ENCODE data around the gene BID. TPM values are rescaled to one million over a fixed set of nuclear protein-coding genes. Genes with fewer than 3 reads are reported as not detected.

The BID gene
- total RNA-seq, 1 donor from 2014 or later, result 36.4 TPM

DNA sequence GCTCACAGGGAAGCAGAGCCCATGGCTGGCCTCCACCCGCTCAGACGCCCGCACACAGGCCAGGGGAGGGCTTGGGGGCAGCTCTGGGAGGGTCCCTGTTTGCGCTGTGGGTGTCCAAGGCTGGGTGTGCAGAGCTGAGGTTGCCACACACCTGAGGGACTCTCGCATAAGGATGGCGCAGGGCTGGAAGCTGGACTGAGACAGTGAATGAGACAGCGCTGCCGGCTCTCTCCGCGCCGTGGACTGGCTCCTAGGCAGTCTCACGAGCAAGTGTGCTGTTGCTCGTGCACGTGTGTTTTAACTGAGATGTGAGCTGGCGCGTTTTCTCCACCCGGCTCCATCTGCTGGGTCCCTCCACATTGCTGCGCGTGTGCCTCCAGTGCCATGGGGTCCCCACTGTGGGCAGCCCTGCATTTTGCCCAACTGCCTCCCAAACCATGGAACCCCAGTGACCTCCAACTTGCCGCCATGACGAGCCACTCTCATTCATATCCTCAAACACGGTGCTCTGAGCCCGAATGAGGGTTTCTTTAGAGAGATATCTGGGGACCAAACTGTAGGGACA lies 4.2 kb upstream of the BID start:
- Mint-ChIP-seq H3K9me3 (no peaks in the 10 kb centered on the region), H3K27ac (no peak overlapping the region)

DNA sequence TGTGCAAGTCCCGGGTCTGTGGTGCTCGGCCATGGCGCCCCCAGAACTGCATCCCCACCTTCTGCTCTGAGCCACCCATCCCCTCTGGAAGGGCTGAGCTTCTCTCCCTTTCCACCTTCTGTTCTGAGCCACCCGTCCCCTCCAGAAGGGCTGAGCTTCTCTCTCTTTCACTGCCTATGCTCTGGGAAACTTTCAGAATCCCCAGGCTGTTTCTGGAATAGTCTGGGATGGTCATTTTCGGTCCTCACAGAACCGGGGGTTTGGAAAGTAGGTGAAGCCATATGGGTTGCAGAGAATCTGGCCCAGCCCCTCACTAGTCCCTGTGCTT lies 3.4 kb upstream of the BID start:
- no peak for DNase-seq (ENCODE audit: extremely low spot score, unreplicated experiment)
- peaks cover 33% of the 10 kb centered on the region for H3K4me1 Mint-ChIP-seq (ENCODE audit: unreplicated experiment)
- H3K9me3 Mint-ChIP-seq, result no peaks in the 10 kb centered on the region
- H3K27me3 Mint-ChIP-seq, result peaks cover 3% of the 10 kb centered on the region
- no peaks in the 10 kb centered on the region for H3K36me3 Mint-ChIP-seq
- no peak overlapping the region for H3K27ac Mint-ChIP-seq
- TF ChIP-seq, protein P1, sequence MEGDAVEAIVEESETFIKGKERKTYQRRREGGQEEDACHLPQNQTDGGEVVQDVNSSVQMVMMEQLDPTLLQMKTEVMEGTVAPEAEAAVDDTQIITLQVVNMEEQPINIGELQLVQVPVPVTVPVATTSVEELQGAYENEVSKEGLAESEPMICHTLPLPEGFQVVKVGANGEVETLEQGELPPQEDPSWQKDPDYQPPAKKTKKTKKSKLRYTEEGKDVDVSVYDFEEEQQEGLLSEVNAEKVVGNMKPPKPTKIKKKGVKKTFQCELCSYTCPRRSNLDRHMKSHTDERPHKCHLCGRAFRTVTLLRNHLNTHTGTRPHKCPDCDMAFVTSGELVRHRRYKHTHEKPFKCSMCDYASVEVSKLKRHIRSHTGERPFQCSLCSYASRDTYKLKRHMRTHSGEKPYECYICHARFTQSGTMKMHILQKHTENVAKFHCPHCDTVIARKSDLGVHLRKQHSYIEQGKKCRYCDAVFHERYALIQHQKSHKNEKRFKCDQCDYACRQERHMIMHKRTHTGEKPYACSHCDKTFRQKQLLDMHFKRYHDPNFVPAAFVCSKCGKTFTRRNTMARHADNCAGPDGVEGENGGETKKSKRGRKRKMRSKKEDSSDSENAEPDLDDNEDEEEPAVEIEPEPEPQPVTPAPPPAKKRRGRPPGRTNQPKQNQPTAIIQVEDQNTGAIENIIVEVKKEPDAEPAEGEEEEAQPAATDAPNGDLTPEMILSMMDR (conservative IDR thresholded peaks at IDR 0.05), result no peak
- H3K4me3 Mint-ChIP-seq, result no peak overlapping the region

More for the DNA sequence above, 4.2 kb upstream of the BID start:
- Mint-ChIP-seq H3K4me1 (ENCODE audit: unreplicated experiment) (peaks cover 27% of the 10 kb centered on the region), H3K36me3 (no peaks in the 10 kb centered on the region), H3K4me3 (no peak overlapping the region), H3K27me3 (peaks cover 3% of the 10 kb centered on the region)
- no peak for DNase-seq (ENCODE audit: extremely low spot score, unreplicated experiment)
- TF ChIP-seq, protein P1 (conservative IDR thresholded peaks at IDR 0.05), result no peak

DNA sequence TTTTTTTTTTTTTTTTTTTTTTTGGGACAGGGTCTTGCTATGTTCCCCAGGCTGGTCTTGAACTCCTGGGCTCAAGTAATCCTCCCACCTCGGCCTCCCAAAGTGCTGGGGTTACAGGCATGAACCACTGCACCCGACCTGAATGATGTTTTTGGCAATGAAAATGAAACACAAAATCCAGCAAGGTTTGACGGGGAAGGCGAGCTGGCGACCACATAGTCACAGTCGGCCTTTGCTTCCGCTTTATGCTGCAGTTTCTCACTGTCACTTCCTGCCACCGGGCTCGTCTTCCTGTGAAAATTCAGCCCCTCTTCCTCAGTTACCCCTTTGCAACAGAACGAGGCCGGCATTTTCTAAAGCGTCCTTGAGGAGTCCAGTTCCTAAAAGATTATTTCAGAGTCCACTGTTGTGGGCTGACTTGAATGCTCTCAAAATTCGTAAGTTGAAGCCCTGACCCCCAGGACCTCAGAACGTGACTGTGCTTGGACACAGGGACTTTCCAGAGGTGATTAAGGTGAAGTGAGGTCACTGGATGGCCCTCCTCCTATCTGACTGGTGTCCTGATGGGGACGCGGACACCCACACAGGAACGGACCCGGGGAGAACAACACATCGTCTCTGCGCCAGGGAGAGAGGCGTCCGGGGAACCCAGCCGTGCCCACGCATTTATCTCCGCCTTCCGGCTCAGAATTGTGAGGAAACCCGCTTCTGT lies 2.9 kb upstream of the BID start:
- Mint-ChIP-seq H3K36me3 (no peaks in the 10 kb centered on the region), H3K27me3 (peaks cover 3% of the 10 kb centered on the region), H3K4me1 (ENCODE audit: unreplicated experiment) (peaks cover 35% of the 10 kb centered on the region), H3K4me3 (no peak overlapping the region), H3K27ac (no peak overlapping the region), H3K9me3 (no peaks in the 10 kb centered on the region)
- TF ChIP-seq, protein P1 (conservative IDR thresholded peaks at IDR 0.05), result no peak
- no peak for DNase-seq (ENCODE audit: extremely low spot score, unreplicated experiment)

DNA sequence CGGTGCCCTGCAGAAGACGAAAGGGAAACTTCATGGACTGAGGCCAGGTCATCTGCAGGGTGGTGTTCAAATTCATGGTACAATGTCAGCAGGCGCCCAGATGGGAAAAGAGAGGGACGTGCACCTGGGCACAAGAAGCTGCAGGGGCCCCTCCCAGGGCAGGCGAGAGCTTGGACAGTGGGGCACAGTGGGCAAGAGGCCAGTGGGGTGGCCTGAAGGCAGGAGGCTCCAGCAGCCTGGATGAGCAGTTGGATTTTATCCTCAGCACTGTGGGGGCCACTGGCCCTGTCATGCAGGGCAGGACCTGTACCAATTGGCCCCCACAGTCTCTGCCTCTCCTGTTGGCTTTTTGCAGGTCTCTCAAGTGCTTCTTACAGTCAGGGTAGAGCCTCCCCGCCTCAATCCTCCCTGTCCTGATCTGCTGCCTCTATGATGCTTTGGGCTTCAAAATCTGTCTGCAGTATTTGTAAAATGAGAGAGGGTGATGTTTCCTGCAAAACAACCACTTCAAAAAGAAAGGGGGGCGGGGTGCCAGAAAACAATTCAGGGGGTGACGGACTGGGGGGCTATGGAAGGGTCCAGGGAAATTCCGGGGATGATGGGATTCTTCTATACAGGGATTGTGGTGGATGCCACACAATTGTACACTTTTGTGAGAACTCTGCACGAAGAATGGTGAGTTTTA lies 1.7 kb upstream of the BID start:
- no peak overlapping the region for H3K27ac Mint-ChIP-seq
- H3K4me1 Mint-ChIP-seq (ENCODE audit: unreplicated experiment), result peaks cover 35% of the 10 kb centered on the region
- no peak for DNase-seq (ENCODE audit: extremely low spot score, unreplicated experiment)
- H3K27me3 Mint-ChIP-seq, result peaks cover 3% of the 10 kb centered on the region
- H3K36me3 Mint-ChIP-seq, result no peaks in the 10 kb centered on the region
- no peaks in the 10 kb centered on the region for H3K9me3 Mint-ChIP-seq
- TF ChIP-seq, protein P1 (conservative IDR thresholded peaks at IDR 0.05), result no peak
- H3K4me3 Mint-ChIP-seq, result peak overlapping the region; percentile 82

DNA sequence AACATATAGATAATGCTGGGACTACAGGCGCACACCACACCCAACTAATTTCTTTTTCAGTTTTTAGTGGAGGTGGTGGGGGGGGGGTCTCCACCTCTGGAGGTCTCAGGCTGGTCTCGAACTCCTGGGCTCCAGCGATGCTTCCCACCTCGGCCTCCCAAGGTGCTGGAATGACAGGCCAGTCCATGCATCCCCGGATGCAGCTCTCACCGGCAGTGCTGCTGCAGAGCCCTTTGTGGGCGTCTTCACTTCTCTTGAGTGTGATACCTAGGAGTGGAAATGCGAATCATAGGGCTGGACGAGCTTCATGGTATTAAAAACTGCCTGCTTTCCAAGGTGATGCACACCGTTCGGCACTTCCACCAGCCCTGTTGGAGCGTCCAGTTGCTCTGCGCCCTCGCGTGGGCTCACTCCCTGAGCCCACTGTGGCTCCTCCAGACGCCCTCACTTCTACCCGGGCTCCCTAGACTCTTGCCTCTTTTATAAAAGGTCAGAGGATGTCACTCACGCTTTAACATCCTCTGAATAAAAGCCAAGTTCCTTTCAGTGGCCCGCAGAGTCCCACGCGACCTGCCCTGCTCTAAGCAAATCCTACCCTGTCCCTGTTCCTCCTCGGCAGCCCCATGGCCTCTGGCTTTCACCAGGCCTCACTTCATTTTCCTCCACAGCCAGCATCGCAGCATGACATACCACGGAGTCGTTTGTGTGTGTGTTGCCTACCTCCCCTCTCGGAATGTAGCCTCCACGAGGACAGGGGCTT lies 837 bp upstream of the BID start:
- Mint-ChIP-seq H3K4me3 (peak overlapping the region; percentile 82), H3K36me3 (no peaks in the 10 kb centered on the region), H3K4me1 (ENCODE audit: unreplicated experiment) (peaks cover 38% of the 10 kb centered on the region), H3K27ac (no peak overlapping the region), H3K9me3 (no peaks in the 10 kb centered on the region), H3K27me3 (peaks cover 3% of the 10 kb centered on the region)
- TF ChIP-seq, protein P1 (conservative IDR thresholded peaks at IDR 0.05), result no peak
- DNase-seq (ENCODE audit: extremely low spot score, unreplicated experiment), result no peak

All from type B pancreatic cell (in vitro differentiated cells).